Measurements from ENCODE around the gene ZC3H18. TPM values are rescaled to one million over a fixed set of nuclear protein-coding genes. Genes with fewer than 3 reads are reported as not detected.

ZC3H18 gene
- total RNA-seq (2014; rRNA removed; shearing (Covaris generic)) = 6.4 and 7.9 TPM in 2 replicates

GRCh38 chr16:88569985-88570690, at the start of gene ZC3H18:
ZC3H18 (plus strand) TSS chr16:88570403; CDS start chr16:88577124, 6,721 bp downstream.
- DNase-seq (ENCODE audit: low read depth) = peak; percentile 92

GRCh38 chr16:88521674-88522073, 48.5 kb upstream of the ZC3H18 start:
- no peak for DNase-seq (ENCODE audit: low read depth)

GRCh38 chr16:88522276-88522949, 47.8 kb upstream of the ZC3H18 start:
- DNase-seq (ENCODE audit: low read depth) = no peak

GRCh38 chr16:88523309-88524161, 46.7 kb upstream of the ZC3H18 start:
- no peak for DNase-seq (ENCODE audit: low read depth)

- no peak for DNase-seq (ENCODE audit: low read depth)
Measured at GRCh38 chr16:88524274-88524972, 45.8 kb upstream of the ZC3H18 start.

GRCh38 chr16:88524973-88525662, 45.1 kb upstream of the ZC3H18 start:
- no peak for DNase-seq (ENCODE audit: low read depth)

- no peak for DNase-seq (ENCODE audit: low read depth)
Measured at GRCh38 chr16:88525663-88525990, 44.6 kb upstream of the ZC3H18 start.

- DNase-seq (ENCODE audit: low read depth) = no peak
Measured at GRCh38 chr16:88526008-88526905, 43.9 kb upstream of the ZC3H18 start.

- DNase-seq (ENCODE audit: low read depth) = no peak
Measured at GRCh38 chr16:88526906-88527185, 43.4 kb upstream of the ZC3H18 start.

GRCh38 chr16:88527186-88527936, 42.8 kb upstream of the ZC3H18 start:
- DNase-seq (ENCODE audit: low read depth) = peak; percentile 34

GRCh38 chr16:88527937-88528743, 42.1 kb upstream of the ZC3H18 start:
- DNase-seq (ENCODE audit: low read depth) = no peak

GRCh38 chr16:88528902-88529318, 41.3 kb upstream of the ZC3H18 start:
- DNase-seq (ENCODE audit: low read depth) = no peak

- DNase-seq (ENCODE audit: low read depth) = no peak
Measured at GRCh38 chr16:88529596-88529995, 40.6 kb upstream of the ZC3H18 start.

- no peak for DNase-seq (ENCODE audit: low read depth)
Measured at GRCh38 chr16:88530051-88530857, 39.9 kb upstream of the ZC3H18 start.

- no peak for DNase-seq (ENCODE audit: low read depth)
Measured at GRCh38 chr16:88530858-88531203, 39.4 kb upstream of the ZC3H18 start.

GRCh38 chr16:88531346-88531745, 38.9 kb upstream of the ZC3H18 start:
- DNase-seq (ENCODE audit: low read depth) = no peak

- DNase-seq (ENCODE audit: low read depth) = no peak
Measured at GRCh38 chr16:88531931-88532433, 38.2 kb upstream of the ZC3H18 start.

Data from RPMI7951 (cell line).